ENCODE data around the gene CAMTA1. TPM values are rescaled to one million over a fixed set of nuclear protein-coding genes. Genes with fewer than 3 reads are reported as not detected.
A peak's percentile ranks its signal among the peaks of the same experiment; 100 is the strongest.

The CAMTA1 gene
- total RNA-seq, 1 donor from 2014 or later = 160 TPM

DNA sequence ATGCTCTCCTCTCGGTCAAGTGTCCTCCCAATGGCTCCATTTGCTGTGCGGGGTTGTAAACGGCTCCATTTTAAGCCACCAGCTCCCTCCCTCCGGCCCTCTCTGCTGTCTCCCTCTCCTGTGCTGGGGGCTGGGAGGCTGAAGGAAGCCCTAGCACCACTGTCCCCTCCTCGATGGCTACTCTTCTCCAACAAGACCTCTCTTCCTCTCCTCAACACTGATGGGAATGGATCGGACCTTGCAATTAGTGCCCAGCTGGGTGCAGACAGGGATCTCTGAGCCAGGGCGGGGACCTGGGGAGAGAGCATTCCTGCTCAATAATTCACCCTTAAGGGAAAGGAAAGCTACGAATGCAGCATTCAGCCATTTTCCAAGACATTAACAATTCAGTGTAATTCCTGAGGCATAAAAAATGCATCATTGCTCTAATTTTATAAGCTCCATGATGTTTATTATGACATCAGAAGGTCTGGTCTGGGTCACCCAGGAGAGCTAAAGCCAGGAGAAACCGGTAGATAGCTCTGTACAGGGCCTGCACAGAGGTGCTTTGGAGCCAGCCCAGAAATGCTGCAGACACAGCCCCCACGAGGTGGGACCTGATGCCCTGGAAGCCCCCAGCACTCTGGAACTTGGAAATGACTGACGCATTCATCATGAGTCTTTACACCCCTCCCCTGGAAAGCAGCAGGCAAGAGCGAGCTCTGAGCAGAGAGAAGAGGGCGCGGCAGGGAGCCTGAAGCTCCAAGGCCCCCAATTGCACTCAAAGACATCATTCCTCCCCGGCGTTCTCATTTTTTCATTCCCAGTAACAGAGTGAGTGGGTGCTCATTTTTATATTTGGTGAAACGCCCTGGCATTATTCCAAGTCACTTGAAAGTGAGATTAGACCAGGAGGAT is 909.6 kb downstream of the CAMTA1 start:
- intact Hi-C loops (cut with micrococcal nuclease) = no loop called here

DNA sequence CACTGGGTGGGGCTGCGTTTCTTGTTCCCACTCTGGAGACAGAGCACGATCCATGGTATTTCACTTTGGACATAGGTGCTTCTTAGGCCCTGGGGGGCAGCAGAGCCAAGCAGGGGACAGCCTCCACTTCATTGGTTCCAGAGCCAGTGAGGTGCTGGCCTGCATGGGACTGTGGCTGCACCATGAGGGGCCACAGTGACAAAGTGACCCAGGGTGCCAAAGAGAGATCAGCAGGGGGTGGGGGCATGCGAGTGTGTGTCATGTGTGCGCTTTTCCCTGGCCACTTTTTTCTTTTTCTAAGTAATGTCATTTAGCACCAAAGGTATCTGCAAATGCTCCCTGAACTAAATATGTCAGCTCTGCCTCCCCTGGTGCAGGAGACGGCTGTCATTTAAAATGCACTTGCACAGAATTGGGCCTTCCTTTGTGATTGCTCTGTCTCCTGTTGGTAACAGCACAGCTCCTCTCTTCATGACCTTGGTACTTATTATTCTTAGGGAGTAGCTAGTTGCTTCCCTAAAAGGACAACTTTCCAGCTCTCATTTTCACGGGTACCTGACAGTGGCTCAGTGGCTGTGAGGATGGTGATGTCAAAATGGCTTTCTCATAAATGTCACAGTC is 910.4 kb downstream of the CAMTA1 start:
- H3K27me3 ChIP-seq (ENCODE audit: low read depth) = peaks cover 5% of the 10 kb centered on the region
- TF ChIP-seq, protein P1, sequence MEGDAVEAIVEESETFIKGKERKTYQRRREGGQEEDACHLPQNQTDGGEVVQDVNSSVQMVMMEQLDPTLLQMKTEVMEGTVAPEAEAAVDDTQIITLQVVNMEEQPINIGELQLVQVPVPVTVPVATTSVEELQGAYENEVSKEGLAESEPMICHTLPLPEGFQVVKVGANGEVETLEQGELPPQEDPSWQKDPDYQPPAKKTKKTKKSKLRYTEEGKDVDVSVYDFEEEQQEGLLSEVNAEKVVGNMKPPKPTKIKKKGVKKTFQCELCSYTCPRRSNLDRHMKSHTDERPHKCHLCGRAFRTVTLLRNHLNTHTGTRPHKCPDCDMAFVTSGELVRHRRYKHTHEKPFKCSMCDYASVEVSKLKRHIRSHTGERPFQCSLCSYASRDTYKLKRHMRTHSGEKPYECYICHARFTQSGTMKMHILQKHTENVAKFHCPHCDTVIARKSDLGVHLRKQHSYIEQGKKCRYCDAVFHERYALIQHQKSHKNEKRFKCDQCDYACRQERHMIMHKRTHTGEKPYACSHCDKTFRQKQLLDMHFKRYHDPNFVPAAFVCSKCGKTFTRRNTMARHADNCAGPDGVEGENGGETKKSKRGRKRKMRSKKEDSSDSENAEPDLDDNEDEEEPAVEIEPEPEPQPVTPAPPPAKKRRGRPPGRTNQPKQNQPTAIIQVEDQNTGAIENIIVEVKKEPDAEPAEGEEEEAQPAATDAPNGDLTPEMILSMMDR (IDR thresholded peaks at IDR 0.05; ENCODE audit: borderline replicate concordance) = no peak
- H3K9me3 ChIP-seq (replicated peaks) = peaks cover 6% of the 10 kb centered on the region
- no peak for DNase-seq
- no peak overlapping the region for H3K27ac ChIP-seq (replicated peaks)
- H3K4me1 ChIP-seq = no peaks in the 10 kb centered on the region
- no peaks in the 10 kb centered on the region for H3K36me3 ChIP-seq
- intact Hi-C loops (cut with micrococcal nuclease) = no loop called here
- no peak overlapping the region for H3K4me3 ChIP-seq

More for the DNA sequence above, 909.6 kb downstream of the CAMTA1 start:
- DNase-seq = no peak
- no peak overlapping the region for H3K4me3 ChIP-seq
- no peak overlapping the region for H3K27ac ChIP-seq (replicated peaks)
- H3K27me3 ChIP-seq (ENCODE audit: low read depth) = peaks cover 10% of the 10 kb centered on the region
- TF ChIP-seq, protein P1 (IDR thresholded peaks at IDR 0.05; ENCODE audit: borderline replicate concordance) = no peak
- H3K4me1 ChIP-seq = no peaks in the 10 kb centered on the region
- H3K9me3 ChIP-seq (replicated peaks) = peaks cover 6% of the 10 kb centered on the region
- no peaks in the 10 kb centered on the region for H3K36me3 ChIP-seq

DNA sequence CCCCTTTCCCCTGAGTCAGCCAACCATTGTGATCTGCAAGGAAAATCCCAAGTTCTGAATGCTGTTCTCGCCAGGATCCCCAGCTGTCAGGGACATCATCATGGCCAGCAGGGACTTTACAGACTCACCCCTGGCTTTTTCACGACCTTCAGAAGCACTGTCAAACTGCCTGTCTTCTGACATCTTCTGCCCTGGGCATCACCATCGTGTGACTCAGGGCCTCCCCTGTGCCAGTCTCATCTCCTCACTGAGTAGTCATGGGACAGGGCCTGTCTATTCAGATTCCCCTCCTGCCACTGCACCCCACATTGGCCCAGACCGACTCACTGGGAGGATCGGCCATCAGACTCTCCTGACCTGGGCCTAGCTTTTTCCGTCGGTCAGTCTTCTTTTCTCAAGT is 913.4 kb downstream of the CAMTA1 start:
- Histone ChIP-seq H3K9me3 (replicated peaks) (peaks cover 1% of the 10 kb centered on the region), H3K4me3 (no peak overlapping the region), H3K27me3 (ENCODE audit: low read depth) (no peaks in the 10 kb centered on the region), H3K36me3 (no peaks in the 10 kb centered on the region), H3K27ac (replicated peaks) (no peak overlapping the region), H3K4me1 (peaks cover 6% of the 10 kb centered on the region)
- DNase-seq = no peak
- intact Hi-C loops (cut with micrococcal nuclease) = no loop called here
- TF ChIP-seq, protein P1 (IDR thresholded peaks at IDR 0.05; ENCODE audit: borderline replicate concordance) = no peak

DNA sequence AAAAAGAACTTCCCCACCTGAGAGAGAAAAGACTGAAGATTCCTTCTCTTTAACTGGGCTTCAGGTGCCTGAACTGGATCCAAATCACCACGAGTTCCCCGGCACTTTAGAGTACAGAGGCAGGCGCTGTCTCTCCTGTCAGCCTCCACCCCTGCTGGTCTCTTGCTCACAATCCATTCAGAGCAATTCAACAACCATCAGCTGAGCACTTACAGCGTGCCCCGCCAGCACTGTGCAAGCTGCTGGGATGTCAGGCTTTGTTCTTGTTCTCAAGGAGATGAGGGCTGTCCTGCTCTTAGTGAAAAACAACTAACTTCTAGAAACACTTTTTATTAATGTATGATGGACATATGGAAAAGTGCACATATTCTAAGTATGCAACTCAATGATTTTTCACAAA is 917.1 kb downstream of the CAMTA1 start:
- no peaks in the 10 kb centered on the region for H3K36me3 ChIP-seq
- H3K9me3 ChIP-seq (replicated peaks) = no peaks in the 10 kb centered on the region
- H3K4me3 ChIP-seq = no peak overlapping the region
- no peaks in the 10 kb centered on the region for H3K27me3 ChIP-seq (ENCODE audit: low read depth)
- TF ChIP-seq, protein P1 (IDR thresholded peaks at IDR 0.05; ENCODE audit: borderline replicate concordance) = no peak
- no peak overlapping the region for H3K27ac ChIP-seq (replicated peaks)
- no peak for DNase-seq
- H3K4me1 ChIP-seq = peaks cover 20% of the 10 kb centered on the region
- intact Hi-C loops (cut with micrococcal nuclease) = no loop called here

DNA sequence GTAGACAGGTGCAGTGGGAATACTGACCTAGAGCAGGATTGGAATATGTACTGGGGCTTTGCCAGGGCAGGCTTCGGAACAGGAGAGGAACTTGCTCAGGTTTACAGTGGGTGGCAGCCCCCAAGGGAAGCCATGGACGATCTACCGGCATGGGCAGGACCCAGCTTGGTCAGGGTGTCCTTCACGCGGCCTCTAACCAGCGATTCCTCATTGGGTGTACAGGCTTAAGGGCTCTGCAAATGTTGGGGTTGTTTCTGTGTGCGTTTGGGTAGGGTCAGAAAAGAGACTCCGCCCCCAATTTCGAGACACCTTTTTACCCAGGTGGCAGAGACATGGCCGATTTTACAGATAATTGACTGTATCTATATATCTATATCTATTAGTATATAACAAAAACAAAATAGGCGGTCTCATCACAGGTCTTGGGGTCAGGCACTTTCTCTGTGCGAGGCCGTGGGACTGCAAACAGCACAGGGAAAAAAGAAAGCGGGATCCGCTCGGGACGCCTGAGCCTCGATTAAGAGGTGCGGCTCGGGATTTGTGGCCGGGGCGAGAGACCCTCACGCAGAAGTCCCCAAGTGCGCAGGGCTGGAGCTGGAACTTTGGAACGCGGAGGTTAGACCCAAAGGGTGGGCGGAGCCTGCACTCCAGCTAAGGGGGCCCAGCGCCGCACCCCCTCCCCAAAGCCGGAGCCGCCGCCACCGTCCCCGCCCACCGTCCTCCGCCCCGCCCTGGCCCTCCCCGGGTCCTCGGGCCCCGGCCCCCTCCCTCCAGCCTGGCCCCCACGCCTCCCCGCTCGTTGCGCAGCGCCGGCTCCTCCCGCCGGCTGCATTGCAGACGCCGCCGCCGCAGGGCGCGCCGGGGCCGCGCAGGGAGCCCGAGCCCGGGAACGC is 918.3 kb downstream of the CAMTA1 start:
- Histone ChIP-seq H3K36me3 (no peaks in the 10 kb centered on the region), H3K9me3 (replicated peaks) (no peaks in the 10 kb centered on the region), H3K27me3 (ENCODE audit: low read depth) (no peaks in the 10 kb centered on the region), H3K4me1 (peaks cover 20% of the 10 kb centered on the region), H3K4me3 (peak overlapping the region; percentile 75), H3K27ac (replicated peaks) (no peak overlapping the region)
- TF ChIP-seq, protein P1 (IDR thresholded peaks at IDR 0.05; ENCODE audit: borderline replicate concordance) = no peak
- intact Hi-C loops (cut with micrococcal nuclease) = no loop called here
- DNase-seq = peak; percentile 32

All from left ventricle myocardium inferior (tissue), 1 donor.